GM19193 (cell line): ENCODE data around the gene PYGO1.

Source experiments
- POLR2A ChIP-seq: IDR thresholded peaks from 4 replicates; pipeline ENCODE4 v1.6.1; 2011; ENCODE audit not compliant: insufficient read depth, insufficient read length; ENCODE audit errors: extremely low read depth

Gene PYGO1

DNA sequence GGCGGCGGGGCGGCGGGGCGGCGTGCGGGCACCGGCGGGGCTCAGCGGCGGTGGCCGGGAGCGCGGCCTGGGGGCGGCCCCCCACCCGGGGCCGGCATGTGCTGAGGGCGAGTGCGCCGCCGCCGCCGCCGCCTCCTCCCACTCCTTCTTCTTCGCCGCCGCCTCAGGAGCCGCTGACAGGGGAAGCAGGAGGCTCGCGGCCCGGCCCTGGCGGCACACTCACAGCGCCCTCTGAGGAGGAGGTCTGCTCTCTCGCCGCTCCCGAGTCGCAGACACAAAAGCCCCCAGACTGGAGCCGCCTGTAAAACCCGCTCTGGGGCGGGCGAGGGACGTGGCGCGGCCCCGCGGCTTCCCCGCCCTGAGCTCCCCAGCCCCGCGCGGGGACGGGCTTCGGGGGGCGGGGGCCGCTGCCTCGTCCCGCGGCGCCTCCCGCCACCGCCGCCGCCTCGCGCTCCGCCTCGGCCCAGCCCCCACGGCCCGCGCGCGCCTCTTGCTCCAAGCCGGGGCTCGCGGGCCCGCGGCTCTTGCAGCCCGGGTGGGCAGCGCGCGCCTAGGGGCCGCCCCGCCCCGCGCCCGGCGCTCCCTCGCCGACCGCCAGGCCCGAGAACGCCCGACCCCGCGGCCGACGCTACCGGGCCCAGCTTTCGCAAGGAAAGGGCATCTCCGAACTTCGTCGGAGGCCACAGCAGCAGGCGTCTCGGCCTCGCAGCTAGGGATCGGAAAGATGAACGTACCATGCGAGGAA lies at the start of gene PYGO1:
PYGO1 (minus strand) TSS at position 276 of the 745 bp plus-strand sequence. CDS start 462 bp downstream, outside the sequence.
- no peak for TF ChIP-seq POLR2A

GRCh38 chr15:55637086-55637485 lies 48.9 kb upstream of the PYGO1 start:
- TF ChIP-seq POLR2A: no peak

DNA sequence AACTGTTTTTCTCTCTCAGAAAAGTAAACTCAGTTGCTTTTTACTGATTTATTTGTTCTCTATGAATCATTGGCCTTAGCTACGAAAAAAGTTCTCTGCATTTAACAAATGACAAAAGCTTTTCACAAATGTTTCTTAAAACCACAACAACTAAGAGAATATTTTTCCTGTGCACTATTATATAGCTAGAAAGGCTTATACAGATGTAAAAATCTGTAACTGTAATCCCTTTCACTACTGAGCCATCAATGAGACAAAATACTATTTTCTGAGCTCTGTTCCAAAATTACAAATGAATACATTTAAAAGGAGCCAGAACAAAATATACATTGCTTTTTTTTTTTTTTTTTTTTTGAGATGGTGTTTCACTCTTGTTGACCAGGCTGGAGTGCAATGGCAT lies 45.6 kb upstream of the PYGO1 start:
- TF ChIP-seq POLR2A: no peak

DNA sequence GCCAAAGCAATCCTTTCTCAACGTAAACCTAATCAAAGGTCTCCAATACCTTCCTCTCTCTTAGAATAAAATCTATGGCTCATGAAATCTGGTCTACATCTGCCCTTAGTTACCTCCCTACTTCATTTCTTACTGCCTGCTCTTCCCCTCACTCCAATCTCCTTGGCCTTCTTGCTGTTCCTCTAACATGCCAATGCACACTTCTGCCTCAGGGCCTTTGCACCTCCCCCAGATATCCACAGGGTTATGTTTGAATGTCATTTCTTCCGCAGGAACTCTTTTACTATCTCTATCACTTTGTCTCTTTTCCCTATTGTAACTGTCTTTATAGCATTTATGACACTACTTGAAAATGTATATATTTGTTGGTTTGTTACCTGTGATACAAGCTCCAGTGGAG lies 44.3 kb upstream of the PYGO1 start:
- TF ChIP-seq POLR2A: no peak

- no peak for TF ChIP-seq POLR2A
Observed at GRCh38 chr15:55630858-55631257, 42.7 kb upstream of the PYGO1 start.

GRCh38 chr15:55628369-55628730 lies 40.2 kb upstream of the PYGO1 start:
- no peak for TF ChIP-seq POLR2A

- no peak for TF ChIP-seq POLR2A
Observed at GRCh38 chr15:55627730-55628368, 39.7 kb upstream of the PYGO1 start.

- no peak for TF ChIP-seq POLR2A
Observed at GRCh38 chr15:55619783-55620182, 31.6 kb upstream of the PYGO1 start.

GRCh38 chr15:55618387-55618786 lies 30.2 kb upstream of the PYGO1 start:
- TF ChIP-seq POLR2A: no peak

- TF ChIP-seq POLR2A: no peak
Observed at GRCh38 chr15:55615445-55615844, 27.3 kb upstream of the PYGO1 start.

- TF ChIP-seq POLR2A: no peak
Observed at GRCh38 chr15:55613727-55614126, 25.6 kb upstream of the PYGO1 start.

DNA sequence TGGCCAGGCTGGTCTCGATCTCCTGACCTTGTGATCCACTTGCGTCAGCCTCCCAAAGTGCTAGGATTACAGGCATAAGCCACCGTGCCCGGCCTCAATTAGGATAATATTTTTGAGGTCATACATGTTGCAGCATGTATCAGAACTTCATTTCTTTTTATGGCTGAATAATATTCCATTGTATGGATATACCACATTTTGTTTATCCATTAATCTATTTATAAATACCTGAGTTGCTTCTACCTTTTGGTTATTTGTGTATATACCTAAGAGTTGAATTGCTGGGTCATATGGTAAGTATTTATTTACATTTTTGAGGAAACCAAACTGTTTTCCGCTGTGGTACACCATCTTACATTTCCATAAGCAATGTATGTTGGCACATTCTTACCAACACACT lies 18.1 kb upstream of the PYGO1 start:
- no peak for TF ChIP-seq POLR2A

DNA sequence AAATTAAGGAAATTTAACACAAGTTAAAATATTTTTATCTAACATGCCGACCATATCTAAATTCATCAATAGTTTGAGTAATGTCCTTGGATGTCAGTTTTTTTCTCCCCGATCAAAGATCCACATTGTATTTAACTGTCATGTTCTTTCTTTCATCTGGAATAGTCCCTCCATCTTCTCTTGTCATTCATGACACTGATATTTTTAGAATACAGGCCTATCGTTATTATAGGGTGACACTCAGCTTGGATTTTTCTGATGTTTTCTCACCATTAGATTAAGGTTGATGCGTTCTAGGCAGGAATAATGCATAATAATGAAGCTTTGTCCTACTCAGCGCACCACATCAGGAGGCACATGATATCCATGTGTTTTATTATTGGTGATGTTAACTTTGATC lies 13.2 kb upstream of the PYGO1 start:
- TF ChIP-seq POLR2A: no peak

GRCh38 chr15:55599439-55599838 lies 11.3 kb upstream of the PYGO1 start:
- TF ChIP-seq POLR2A: no peak

- no peak for TF ChIP-seq POLR2A
Observed at GRCh38 chr15:55590788-55591187, 2.6 kb upstream of the PYGO1 start.

DNA sequence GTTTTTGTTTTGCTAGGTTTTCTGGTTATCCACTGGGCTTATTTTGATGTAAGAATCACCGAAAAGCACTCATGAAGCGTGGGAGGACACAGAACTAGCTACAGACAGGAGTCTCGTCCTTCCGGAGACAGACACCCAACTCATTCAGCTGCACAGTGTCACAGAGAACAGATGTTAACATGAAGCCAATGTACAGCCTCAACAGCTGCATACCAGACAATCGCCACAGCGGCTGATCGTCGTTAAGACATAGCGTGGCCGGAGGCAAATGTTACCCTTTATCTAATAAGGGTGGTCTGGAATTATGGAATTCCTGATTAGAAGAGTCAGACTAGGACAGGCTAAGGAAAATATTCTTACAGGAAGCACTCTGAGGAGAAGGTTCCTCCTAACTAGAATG lies 1.1 kb upstream of the PYGO1 start:
- TF ChIP-seq POLR2A: no peak

DNA sequence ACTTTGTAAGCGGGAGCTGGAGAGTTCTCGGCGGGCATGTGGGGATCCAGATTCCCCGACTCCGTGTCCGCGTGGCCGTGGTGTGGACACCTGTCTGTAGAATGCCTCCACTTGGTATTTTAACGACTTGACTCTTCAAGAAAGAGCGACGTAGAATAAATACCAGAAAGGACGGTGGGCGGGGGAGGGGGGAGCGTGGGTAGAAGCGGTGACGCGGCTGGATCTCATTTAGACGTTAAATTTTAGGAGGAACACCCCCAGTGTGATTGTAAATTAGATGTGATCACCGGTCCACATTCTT lies 620 bp upstream of the PYGO1 start:
- no peak for TF ChIP-seq POLR2A

DNA sequence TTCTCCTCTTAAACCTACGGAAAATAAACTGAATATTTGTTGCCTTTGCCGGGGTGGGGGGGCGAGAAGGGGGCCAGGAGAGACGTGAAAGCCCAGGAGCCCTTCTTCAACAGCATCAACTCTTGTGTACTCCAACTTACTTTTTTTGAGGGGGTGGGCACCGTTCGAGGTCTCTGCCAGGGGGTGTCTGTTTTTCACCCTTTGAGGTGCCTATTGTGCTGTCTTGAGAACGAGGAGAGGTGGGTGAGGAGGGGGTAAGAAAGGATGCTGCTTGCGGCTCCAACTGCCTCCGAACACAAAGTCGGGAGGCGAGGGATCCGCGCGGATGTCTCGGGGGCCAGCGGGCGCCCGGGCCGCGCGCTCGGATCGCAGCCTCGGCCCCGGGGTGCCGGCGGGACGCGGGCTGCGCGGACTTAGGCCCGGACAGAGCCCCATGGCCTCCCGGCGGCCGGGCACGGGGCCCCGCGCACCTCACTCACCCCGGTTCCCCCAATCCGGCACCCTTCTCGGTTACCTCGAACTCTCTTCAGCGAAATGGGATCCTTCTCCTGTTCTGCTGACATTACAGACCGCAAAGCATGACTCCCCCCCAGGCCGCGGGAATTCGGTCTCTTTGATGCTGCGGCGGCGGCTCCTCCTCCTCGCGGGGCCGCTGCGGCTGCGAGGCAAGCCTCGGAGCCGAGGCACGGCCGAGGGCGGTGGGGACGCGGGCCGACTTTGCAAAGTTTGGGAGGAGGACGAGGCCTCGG lies 650 bp downstream of the PYGO1 start:
- no peak for TF ChIP-seq POLR2A
